Measurements from ENCODE around the gene DHRS2.
A peak's percentile ranks its signal among the peaks of the same experiment; 100 is the strongest.

- TF ChIP-seq TAF1 (IDR thresholded peaks at IDR 0.05; ENCODE audit: low read depth, low read length): no peak
- no peak for TF ChIP-seq POLR2A (IDR thresholded peaks at IDR 0.05; ENCODE audit: low read depth, low read length)
- no peak for TF ChIP-seq POLR2AphosphoS5 (IDR thresholded peaks at IDR 0.05; ENCODE audit: low read depth, low read length)
- TF ChIP-seq SPI1 (IDR thresholded peaks at IDR 0.05; ENCODE audit: low read depth, low read length): 0 out of 2 replicates have a peak, but pooled peaks have one; percentile 14
- TF ChIP-seq POU2F2 (IDR thresholded peaks at IDR 0.05; ENCODE audit: low read depth, low read length): no peak
Measured at GRCh38 chr14:23641915-23642588, 5.9 kb downstream of the DHRS2 start.
